HG02623 (cell line): Measurements from ENCODE around the gene NUDT4.
"Not testable (repeated sequence)": the region's sequence is repeated elsewhere in the genome, so short reads cannot be mapped to it uniquely, and the experiment has no call there.

Experiments
- ATAC-seq: cut with Tn5 transposase; IDR thresholded peaks from one replicate; pipeline ENCODE4 v1.9.1; 2021; ENCODE audit warnings: moderate library complexity; ENCODE audit not compliant: unreplicated experiment

The NUDT4 gene

GRCh38 chr12:93426412-93426805, 48.7 kb downstream of the NUDT4 start:
- peak; percentile 34 for ATAC-seq

- no peak for ATAC-seq
Observed at GRCh38 chr12:93427779-93428564, 50.2 kb downstream of the NUDT4 start.

GRCh38 chr12:93429448-93429847, 51.7 kb downstream of the NUDT4 start:
- no peak for ATAC-seq

GRCh38 chr12:93429852-93430251, 52.1 kb downstream of the NUDT4 start:
- no peak for ATAC-seq

GRCh38 chr12:93430280-93430679, 52.6 kb downstream of the NUDT4 start:
- no peak for ATAC-seq

- ATAC-seq: not testable (repeated sequence)
Observed at GRCh38 chr12:93432031-93432430, 54.3 kb downstream of the NUDT4 start.

GRCh38 chr12:93434256-93434865, 56.6 kb downstream of the NUDT4 start:
- ATAC-seq: no peak

GRCh38 chr12:93438266-93439050, 60.7 kb downstream of the NUDT4 start:
- no peak for ATAC-seq

- ATAC-seq: no peak
Observed at GRCh38 chr12:93440043-93440835, 62.5 kb downstream of the NUDT4 start.

- ATAC-seq: no peak
Observed at GRCh38 chr12:93441081-93441616, 63.4 kb downstream of the NUDT4 start.

GRCh38 chr12:93441617-93442410, 64.1 kb downstream of the NUDT4 start, which contains the start of gene UBE2N:
Gene UBE2N (minus strand): TSS chr12:93441947. CDS start chr12:93441884, 63 bp downstream.
- ATAC-seq: peak; percentile 76

GRCh38 chr12:93442411-93443340, 65.0 kb downstream of the NUDT4 start:
- no peak for ATAC-seq

GRCh38 chr12:93443576-93443975, 65.9 kb downstream of the NUDT4 start:
- no peak for ATAC-seq

- no peak for ATAC-seq
Observed at GRCh38 chr12:93447555-93448290, 70.0 kb downstream of the NUDT4 start.

- no peak for ATAC-seq
Observed at GRCh38 chr12:93448796-93449195, 71.1 kb downstream of the NUDT4 start.

- peak; percentile 68 for ATAC-seq
Observed at GRCh38 chr12:93449277-93449676, 71.6 kb downstream of the NUDT4 start.

- no peak for ATAC-seq
Observed at GRCh38 chr12:93451423-93452158, 73.9 kb downstream of the NUDT4 start.
